ENCODE measurements around the gene MARCHF10.
"Not testable (repeated sequence)": the region's sequence is repeated elsewhere in the genome, so short reads cannot be mapped to it uniquely, and the experiment has no call there.

DNA sequence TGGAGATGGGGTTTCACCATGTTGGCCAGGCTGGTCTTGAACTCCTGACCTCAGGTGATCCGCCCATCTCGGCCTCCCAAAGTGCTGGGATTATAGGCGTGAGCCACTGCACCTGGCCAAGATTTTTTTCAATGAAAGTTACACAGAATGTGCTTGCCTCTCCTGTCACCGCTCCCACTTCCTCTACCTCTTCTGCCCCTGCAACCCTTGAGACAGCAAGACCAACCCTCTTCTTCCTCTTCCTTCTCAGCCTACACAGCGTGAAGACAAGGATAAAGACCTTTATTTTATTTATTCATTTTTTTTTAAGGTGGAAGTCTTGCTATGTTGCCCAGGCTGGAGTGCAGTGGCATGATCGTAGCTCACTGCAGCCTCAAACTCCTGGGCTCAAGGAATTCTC is 23.0 kb upstream of the MARCHF10 start:
- TF ChIP-seq, protein P1, sequence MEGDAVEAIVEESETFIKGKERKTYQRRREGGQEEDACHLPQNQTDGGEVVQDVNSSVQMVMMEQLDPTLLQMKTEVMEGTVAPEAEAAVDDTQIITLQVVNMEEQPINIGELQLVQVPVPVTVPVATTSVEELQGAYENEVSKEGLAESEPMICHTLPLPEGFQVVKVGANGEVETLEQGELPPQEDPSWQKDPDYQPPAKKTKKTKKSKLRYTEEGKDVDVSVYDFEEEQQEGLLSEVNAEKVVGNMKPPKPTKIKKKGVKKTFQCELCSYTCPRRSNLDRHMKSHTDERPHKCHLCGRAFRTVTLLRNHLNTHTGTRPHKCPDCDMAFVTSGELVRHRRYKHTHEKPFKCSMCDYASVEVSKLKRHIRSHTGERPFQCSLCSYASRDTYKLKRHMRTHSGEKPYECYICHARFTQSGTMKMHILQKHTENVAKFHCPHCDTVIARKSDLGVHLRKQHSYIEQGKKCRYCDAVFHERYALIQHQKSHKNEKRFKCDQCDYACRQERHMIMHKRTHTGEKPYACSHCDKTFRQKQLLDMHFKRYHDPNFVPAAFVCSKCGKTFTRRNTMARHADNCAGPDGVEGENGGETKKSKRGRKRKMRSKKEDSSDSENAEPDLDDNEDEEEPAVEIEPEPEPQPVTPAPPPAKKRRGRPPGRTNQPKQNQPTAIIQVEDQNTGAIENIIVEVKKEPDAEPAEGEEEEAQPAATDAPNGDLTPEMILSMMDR (IDR thresholded peaks at IDR 0.05): not testable (repeated sequence)
- TF ChIP-seq POLR2A (IDR thresholded peaks at IDR 0.05): not testable (repeated sequence)

All from ovary (tissue), 3 donors.